GM20431 (cell line): ENCODE measurements around the gene FCGR2B.
"Not testable (repeated sequence)": the region's sequence is repeated elsewhere in the genome, so short reads cannot be mapped to it uniquely, and the experiment has no call there.

ENCODE experiments used
- in situ Hi-C: fragments of 300-500 bp; cut with MseI, MboI; formaldehyde crosslinking; loops from one replicate; pipeline ENCODE4 v1.15.0; 2020; ENCODE audit warnings: low sequenced_read_pairs; ENCODE audit not compliant: unreplicated experiment

FCGR2B gene

GRCh38 chr1:161643481-161644208 lies 19.3 kb upstream of the FCGR2B start:
- in situ Hi-C loops, result loop anchor here (25.0 kb wide), 1 partner anchor 94 kb away; the partner anchor contains the start of gene DUSP12

DNA sequence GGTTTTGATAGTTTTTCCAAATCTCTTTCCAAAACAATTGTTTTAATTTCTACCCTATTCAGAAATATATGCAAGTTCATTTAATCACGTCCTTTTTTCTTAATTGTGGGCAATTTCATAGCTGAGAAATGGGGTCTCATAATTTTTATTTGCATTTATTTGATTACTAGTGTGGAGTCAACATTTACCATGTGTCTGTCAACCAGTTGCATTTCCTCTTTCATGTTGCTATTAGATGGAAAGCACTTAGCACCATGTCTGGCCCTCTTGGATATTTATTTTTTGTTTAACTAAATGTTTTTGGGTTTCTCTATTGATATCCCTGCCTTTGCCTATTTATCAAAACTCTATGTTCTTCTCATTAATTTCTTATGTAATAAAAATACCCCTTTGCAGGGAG lies 18.1 kb upstream of the FCGR2B start:
- in situ Hi-C loops, result loop anchor here (25.0 kb wide), 1 partner anchor 92 kb away; the partner anchor contains the start of gene DUSP12

DNA sequence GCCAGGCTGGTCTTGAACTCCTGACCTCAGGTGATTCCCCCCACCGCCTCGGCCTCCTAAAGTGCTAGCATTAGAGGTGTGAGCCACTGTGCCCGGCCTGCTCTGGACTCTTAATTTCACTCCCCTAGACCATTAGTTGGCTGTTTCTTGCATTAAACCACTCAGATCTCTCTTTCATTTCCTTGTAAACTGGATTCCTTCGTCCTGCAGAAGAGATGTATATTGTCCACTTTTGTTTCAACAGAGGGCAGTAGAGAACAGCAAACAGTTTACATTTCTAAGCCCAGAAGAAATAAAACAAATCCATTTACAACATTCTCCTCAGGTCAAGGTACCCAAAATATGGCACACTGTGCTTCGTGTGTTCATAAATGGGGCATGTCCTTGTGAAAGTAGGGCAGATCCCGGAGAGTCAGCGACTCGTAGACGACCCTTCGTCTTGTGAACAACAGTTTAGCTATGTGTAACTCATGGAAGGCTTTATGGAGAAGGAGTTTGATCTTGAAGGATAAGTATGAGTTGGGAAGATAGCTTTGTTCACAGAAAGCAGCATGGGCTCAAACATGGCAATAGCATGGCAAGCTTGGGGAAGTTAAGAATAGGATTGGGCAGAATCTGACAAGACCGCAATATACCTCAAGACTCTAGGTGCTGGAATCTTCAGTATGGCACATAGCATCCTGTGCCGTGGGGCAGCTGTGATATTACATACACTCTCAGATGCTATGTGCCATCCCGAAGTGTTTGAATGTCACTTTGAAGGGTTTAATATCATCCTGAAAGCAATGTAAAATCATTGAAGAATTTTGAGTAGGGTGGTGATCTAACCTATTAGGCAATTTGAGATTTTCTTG lies 15.2 kb upstream of the FCGR2B start:
- in situ Hi-C loops, result loop anchor here (25.0 kb wide), 1 partner anchor 90 kb away; the partner anchor contains the start of gene DUSP12

DNA sequence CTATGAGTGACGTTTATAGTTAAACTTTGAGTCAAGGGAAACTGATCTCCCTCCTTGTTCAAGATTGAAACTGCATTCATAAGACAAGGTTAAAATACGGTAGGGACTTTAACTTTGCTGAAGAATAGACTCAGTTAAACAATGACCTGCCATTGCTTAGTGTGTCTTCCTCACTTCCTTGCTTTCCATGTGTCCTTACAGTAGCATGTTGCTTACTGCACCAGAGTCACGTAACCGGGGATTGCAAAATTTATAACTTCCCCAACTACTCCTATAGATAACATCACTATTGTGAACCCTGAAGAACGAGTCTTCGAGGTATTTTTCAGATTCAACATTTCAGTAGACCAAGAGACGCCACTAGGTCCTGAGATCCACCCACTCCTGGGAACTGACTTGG lies 9.4 kb upstream of the FCGR2B start:
- in situ Hi-C loops, result not testable (repeated sequence)

DNA sequence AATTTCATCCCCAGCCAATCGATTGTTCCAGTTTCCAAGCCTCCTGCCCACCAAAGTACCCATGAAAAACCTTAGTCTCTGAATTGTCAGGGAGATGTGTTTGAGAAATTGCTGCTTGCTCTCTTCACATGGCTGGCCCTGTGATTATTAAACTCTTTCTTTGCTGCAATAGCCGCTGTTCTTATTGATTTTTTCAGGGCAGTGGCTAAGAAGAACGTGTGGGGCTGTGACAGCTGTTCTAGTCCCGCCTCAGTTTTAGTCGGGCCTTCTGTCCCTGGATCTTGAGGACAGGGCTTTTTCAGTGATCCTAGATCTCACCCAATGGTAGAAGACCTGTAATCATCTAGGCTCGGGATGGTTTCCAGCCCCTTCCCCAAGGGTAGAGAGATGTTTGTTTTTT lies 9.0 kb upstream of the FCGR2B start:
- in situ Hi-C loops, result not testable (repeated sequence)

GRCh38 chr1:161658524-161658923 lies 4.4 kb upstream of the FCGR2B start:
- in situ Hi-C loops, result not testable (repeated sequence)

- in situ Hi-C loops, result not testable (repeated sequence)
Measured at GRCh38 chr1:161661660-161662311, 1.2 kb upstream of the FCGR2B start.

GRCh38 chr1:161663569-161663968 lies 626 bp downstream of the FCGR2B start:
- in situ Hi-C loops, result not testable (repeated sequence)

DNA sequence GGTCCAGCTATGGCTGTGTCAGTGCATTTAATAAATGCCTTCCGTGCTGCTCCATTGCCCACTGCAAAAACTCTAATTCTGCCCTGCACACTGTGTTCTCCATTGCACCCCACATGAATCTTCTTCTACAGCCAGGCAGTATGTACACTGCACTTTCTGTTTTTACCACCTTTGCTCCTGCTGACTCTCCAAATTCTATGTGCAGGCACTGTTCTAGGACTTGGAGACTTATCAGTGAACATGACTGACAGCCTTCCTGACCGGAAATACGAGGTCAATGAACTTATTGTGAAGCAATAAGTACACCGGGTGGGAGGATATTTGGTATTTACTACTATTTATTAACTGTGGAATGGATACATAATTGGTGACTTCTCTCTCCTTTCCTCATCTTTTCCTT lies 1.7 kb downstream of the FCGR2B start:
- in situ Hi-C loops, result not testable (repeated sequence)

DNA sequence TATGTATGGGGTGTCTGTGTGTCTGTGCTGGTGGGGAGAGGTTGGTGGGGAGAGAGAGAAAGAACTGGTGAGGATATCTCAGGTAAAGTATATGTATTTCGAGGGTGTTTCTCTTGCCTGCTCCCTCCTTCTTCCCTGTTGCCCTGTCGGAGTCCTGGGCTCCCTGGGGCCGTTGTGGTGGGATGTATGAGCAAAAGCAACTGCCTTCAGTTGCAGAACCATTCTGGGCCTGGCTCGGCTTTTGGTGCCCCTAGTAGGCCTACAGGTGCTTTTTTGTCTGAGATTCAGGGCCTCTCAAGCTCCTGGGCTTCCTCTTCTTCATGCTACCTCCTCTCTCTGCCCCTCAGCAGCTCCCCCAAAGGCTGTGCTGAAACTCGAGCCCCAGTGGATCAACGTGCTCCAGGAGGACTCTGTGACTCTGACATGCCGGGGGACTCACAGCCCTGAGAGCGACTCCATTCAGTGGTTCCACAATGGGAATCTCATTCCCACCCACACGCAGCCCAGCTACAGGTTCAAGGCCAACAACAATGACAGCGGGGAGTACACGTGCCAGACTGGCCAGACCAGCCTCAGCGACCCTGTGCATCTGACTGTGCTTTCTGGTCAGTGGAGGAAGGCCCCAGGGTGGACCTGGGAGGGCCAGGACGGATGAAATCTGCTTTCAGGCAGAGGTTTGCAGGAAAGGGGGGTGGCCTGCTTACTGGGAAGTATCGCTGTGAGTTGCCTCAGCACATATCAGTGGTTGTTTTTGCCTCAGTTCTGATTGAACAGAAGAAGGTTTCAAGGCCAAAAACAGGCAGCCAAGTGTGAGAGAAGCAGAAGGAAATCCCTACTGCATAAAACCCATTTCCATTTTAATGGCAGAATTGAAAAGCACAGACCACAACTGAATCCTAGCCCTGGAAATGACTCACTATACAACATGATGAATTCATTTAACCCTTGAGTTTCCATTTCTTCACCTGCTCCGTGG lies 8.4 kb downstream of the FCGR2B start:
- in situ Hi-C loops, result not testable (repeated sequence)

DNA sequence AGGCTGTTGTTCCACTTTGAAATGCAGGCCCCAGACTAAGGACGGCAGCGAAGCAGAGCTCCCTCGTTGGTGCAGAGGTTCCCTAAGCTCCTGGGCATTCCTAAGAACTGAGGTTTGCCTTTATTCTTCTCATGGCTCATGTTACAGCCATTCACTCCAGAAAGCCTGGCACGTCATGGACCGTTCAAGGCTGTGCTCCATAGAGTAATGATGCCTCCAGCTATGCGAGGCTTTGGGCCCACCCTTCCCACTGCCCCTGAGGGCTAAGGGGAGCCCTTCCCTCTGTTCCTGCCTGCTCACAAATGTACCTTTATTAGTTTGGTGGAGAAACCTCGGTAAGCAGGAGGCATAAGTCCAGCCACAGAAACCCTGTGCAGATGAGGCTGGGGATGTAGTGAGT lies 10.5 kb downstream of the FCGR2B start:
- in situ Hi-C loops, result not testable (repeated sequence)

DNA sequence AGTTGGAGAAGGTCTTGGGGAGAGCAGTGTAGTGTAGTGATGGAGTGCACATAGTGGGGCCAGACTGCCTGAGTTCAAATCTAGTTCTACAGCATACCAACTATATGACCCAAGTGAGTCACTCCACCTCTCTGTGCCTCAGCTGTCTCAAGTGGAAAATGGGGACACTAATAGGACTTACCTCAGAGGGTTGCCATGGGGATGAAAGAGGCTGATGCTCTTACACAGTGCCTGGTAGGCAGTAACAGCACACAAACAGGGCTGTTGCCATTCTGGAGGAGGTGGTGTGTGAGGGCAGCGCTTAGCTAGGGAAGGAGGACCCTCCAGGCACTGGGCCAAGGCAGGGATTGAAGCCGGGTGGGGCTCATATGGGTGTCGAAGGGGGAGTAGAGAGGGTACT lies 11.5 kb downstream of the FCGR2B start:
- in situ Hi-C loops, result not testable (repeated sequence)

DNA sequence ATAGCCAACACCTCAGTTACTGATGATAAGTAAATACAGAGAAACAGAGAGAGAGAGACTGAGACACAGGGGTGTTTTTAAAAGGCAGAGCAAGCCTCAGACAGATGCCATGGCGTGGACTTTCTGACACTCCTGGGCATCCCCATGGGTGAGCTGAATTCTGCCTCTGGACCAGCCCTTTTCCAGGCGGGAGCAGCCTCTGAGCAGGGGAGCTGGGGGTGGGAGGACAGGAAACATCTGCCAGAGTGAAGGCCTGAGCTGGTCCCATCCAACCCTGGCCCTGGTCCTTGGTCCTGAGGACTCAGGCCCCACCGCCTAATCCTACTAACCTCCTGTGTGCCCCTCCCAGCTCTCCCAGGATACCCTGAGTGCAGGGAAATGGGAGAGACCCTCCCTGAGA lies 12.0 kb downstream of the FCGR2B start:
- in situ Hi-C loops, result not testable (repeated sequence)

DNA sequence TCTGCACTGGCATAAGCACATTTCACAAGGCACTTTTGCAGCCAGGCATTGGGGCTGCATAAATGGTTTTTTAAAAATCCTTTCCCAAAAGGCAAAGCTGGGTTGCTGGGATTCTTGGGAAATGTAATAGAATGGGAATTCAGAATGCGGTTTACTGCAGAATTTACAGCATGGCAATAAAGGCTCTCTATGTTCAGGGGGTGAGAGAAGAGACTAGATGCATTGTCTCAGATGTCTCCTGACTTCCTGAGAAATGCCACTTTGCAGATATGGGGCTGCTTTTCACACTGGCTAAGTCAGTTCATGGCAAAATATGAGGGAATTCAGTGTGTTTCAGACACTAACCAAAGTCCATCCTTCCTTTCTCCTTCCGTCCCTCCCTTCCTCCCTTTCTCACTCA lies 13.5 kb downstream of the FCGR2B start:
- in situ Hi-C loops, result no loop called here

DNA sequence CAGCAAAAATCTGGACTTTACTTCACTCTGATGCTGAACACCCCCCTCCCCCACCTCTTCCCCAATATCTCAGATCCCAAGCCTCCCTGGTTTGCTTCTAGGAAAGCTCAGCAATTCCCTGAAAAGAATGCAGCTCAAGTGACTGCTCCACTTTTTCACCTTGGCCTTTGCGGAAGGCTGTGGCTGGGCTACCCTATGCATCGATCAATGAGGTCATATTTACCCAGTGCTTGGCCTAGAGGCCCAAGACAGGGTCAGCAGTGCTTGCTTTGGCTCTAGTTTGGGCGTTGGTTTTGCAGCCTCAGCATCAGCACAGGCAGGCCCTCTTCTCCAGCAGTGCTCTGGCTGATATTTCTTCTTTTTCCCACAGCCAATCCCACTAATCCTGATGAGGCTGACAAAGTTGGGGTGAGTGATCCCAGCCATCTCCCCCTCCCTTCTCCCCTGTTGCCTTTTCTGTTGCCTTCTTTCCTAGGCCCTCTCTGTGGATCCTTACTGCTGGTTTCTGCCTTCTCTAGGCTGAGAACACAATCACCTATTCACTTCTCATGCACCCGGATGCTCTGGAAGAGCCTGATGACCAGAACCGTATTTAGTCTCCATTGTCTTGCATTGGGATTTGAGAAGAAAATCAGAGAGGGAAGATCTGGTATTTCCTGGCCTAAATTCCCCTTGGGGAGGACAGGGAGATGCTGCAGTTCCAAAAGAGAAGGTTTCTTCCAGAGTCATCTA lies 14.2 kb downstream of the FCGR2B start:
- in situ Hi-C loops, result no loop called here

DNA sequence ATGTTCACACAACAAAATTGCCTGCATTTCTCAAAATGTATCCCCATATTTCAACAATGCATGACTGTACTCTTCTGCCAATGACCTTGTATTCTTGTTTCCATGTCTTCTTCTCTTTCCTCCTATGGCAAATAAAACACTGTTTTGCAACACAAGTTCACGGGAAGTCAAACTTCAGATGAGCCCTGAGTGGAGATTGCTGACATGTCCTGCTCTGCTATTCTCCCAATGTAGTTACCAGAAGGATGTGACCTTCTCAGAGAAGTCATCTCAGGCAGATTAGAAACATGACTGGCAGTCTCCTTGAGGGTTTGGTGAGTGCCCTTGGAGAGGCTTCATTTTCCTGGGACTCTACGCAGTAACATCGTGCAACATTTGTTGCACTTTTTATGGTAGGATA lies 15.6 kb downstream of the FCGR2B start:
- in situ Hi-C loops, result no loop called here

DNA sequence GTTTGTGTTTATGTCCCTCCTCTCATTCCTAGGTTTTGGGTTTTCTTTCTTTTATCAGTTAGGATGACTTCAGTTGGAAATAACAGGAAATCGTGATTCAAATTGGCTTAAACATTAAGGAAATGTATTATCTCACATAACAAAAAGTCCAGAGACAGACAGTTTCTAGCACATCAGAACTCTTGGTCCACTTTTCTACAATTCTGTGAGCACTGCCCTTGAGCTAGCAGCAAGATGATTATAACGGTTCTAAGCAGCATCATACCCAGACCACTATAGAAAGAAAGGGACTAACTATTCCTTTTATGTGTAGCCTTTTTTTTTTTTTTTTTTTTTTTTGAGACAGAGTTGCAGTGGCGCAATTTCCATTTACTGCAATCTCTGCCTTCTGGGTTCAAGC lies 18.9 kb downstream of the FCGR2B start:
- in situ Hi-C loops, result no loop called here

DNA sequence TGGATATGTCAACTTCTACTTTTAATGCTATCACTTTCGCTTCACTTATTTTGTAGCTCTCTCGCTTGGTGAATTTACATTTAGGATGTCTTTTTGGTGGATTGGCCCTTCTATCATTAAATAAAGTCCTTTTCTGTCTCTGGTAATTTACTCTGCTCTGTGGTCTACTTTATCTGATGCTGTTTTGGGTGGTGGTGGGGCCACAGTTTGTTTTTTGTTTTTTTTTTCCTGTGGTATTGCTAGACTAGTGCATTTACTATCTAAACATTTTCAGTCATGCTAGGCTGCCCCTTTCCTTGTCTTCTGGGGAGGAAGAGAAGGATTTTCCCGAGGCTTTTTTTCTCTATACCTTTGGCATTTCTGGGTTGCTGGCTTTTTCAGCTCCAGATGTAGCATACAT lies 26.0 kb downstream of the FCGR2B start:
- in situ Hi-C loops, result no loop called here

DNA sequence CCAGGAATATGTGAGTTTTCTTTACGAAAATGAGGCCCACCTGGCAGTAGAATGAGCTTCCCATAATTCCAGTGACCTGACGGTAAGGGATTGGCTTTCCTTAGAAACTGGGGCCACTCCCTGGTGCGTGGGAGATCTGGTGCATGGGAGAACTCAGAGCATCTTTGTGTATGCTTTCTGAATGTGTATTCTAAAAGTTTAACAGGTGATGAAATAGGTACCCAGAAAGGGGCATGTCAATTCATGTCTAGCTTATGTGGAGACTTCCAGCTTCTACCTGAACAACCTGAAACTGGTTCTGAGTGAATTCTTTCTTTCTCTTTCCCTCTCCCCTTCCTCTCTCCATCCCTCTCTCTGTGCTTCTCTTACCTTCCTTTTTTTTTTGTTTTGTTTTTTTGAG lies 28.9 kb downstream of the FCGR2B start:
- in situ Hi-C loops, result no loop called here
